RWPE1 (cell line): ENCODE data around the gene PDZD2.

Experiments used
- CTCF ChIA-PET: fragments of 350-600 bp; sonication (Branson Sonifier 250); formaldehyde crosslinking; extraction: SDS; loops from one replicate; lab custom pipeline; 2021; lab: Yijun Ruan, JAX
- POLR2A ChIA-PET: fragments of 400-600 bp; formaldehyde crosslinking; extraction: SDS; loops from one replicate; lab custom pipeline; 2020; ENCODE audit warnings: antibody characterized with exemption; ENCODE audit not compliant: low non-redundant PET; lab: Yijun Ruan, JAX
- DNase-seq: peaks from one replicate; pipeline ENCODE4 v3.0.0; 2012; ENCODE audit warnings: low spot score
- H3K27ac ChIP-seq: fragments of 450-650 bp; 2 replicates; pipeline ENCODE4 v1.5.1; 2017
- CTCF ChIP-seq: fragments of 450-650 bp; conservative IDR thresholded peaks from 2 replicates; pipeline ENCODE4 v1.5.1; 2017; ENCODE audit warnings: low read depth, mild to moderate bottlenecking

The PDZD2 gene

GRCh38 chr5:32059761-32060530, 421.0 kb downstream of the PDZD2 start:
- no peak for TF ChIP-seq CTCF
- POLR2A ChIA-PET: no interaction called here
- CTCF ChIA-PET: interaction anchor here (0.7 to 1.0 kb wide), 2 partner anchors 16 to 115 kb away, joined by 3 to 5 read pairs; no protein-coding TSS in a partner anchor
- H3K27ac ChIP-seq: no peak overlapping the region
- DNase-seq: peak; percentile 85

GRCh38 chr5:32061236-32061635, 422.3 kb downstream of the PDZD2 start:
- H3K27ac ChIP-seq: no peak overlapping the region
- no peak for DNase-seq
- ChIA-PET POLR2A (no interaction called here), CTCF (interaction anchor here (0.6 to 1.0 kb wide), 3 partner anchors 15 to 667 kb away, joined by 3 to 5 read pairs (median 4); no protein-coding TSS in a partner anchor)
- TF ChIP-seq CTCF: no peak

- ChIA-PET POLR2A (no interaction called here), CTCF (interaction anchor here (0.9 kb wide), 1 partner anchor 145 kb away, joined by 3 read pairs; no protein-coding TSS in a partner anchor)
- H3K27ac ChIP-seq: no peak overlapping the region
- TF ChIP-seq CTCF: no peak
- no peak for DNase-seq
Observed at GRCh38 chr5:32066448-32066847, 427.5 kb downstream of the PDZD2 start.

GRCh38 chr5:32067774-32068470, 429.0 kb downstream of the PDZD2 start:
- CTCF ChIA-PET: interaction anchor here (0.7 to 0.8 kb wide), 2 partner anchors 9 to 59 kb away, joined by 3 to 6 read pairs; no protein-coding TSS in a partner anchor
- DNase-seq: no peak
- POLR2A ChIA-PET: no interaction called here
- TF ChIP-seq CTCF: no peak
- H3K27ac ChIP-seq: no peak overlapping the region

GRCh38 chr5:32068561-32068960, 429.6 kb downstream of the PDZD2 start:
- POLR2A ChIA-PET: no interaction called here
- DNase-seq: no peak
- CTCF ChIA-PET: interaction anchor here (0.5 to 0.7 kb wide), 2 partner anchors 58 to 143 kb away, joined by 4 to 6 read pairs; no protein-coding TSS in a partner anchor
- no peak for TF ChIP-seq CTCF
- no peak overlapping the region for H3K27ac ChIP-seq

- no peak for TF ChIP-seq CTCF
- CTCF ChIA-PET: interaction anchor here (0.5 to 1.0 kb wide), 2 partner anchors 11 to 144 kb away, joined by 4 read pairs; no protein-coding TSS in a partner anchor
- POLR2A ChIA-PET: no interaction called here
- no peak for DNase-seq
- no peak overlapping the region for H3K27ac ChIP-seq
Observed at GRCh38 chr5:32069396-32069795, 430.5 kb downstream of the PDZD2 start.
